ENCODE measurements around the gene OR7G3.

Gene OR7G3

DNA sequence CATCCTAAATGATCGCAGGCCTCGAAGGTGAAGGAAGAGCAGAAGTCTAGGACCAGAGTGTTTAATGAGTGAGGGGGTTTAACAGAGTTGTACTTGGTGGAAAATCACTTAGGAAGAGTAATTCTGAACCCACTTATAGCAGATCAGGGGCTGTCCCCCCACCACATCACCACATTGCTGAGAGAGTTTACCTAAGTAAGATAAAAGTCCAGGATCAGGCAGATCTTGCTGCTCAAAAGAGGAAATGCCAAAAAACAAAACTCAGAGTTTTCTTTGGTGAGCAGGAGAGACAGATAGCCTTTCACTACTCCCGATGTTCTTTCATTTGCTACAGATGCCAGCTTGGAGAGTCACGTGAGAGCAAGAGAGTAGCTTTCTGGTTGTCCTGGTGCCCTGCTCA lies 28.8 kb upstream of the OR7G3 start:
- Histone ChIP-seq H2BK12ac (ENCODE audit: low read length in 2 of 2) (no peak overlapping the region), H3K27me3 (ENCODE audit: control insufficient read depth in 1 of 2, insufficient read depth in 1 of 2, low read length in 2 of 2) (no peaks in the 10 kb centered on the region), H2BK120ac (ENCODE audit: low read depth, low read length) (no peak overlapping the region), H3K4me3 (ENCODE audit: insufficient read depth in 1 of 2, low read depth in 1 of 2, low read length in 2 of 2) (no peak overlapping the region), H3K18ac (ENCODE audit: low read depth in 1 of 2, low read length in 2 of 2) (no peak overlapping the region), H2BK15ac (ENCODE audit: low read depth, poor library complexity, severe bottlenecking) (no peak overlapping the region), H3K9me3 (ENCODE audit: control insufficient read depth, low read length) (peaks cover 94% of the 10 kb centered on the region), H3K14ac (ENCODE audit: low read length in 2 of 2) (no peak overlapping the region), H2BK5ac (ENCODE audit: low read depth, low read length, poor library complexity, severe bottlenecking) (no peak overlapping the region), H4K91ac (ENCODE audit: low read length) (no peak overlapping the region), H3K4me2 (ENCODE audit: low read length, poor library complexity, severe bottlenecking) (no peak overlapping the region), H3K79me1 (replicated peaks; ENCODE audit: low read length, poor library complexity, severe bottlenecking) (peaks cover 36% of the 10 kb centered on the region), H3K4ac (ENCODE audit: low read depth in 1 of 2, low read length in 2 of 2) (no peak overlapping the region), H3K27ac (ENCODE audit: low read length, poor library complexity, severe bottlenecking) (no peak overlapping the region), H4K8ac (ENCODE audit: low read length) (no peak overlapping the region), H3K9ac (ENCODE audit: low read length) (no peak overlapping the region), H3K4me1 (ENCODE audit: control insufficient read depth, insufficient read depth, low read depth, low read length) (no peaks in the 10 kb centered on the region), H3K23ac (ENCODE audit: low read length in 2 of 2) (no peak overlapping the region), H3K36me3 (ENCODE audit: control insufficient read depth in 1 of 2, insufficient read depth in 2 of 2, low read depth in 1 of 2, low read length in 2 of 2) (peaks cover 65 to 80% of the 10 kb centered on the region in 2 experiments), H2AK5ac (ENCODE audit: low read length, severe bottlenecking) (no peak overlapping the region), H2AFZ (ENCODE audit: low read depth, low read length) (no peak overlapping the region)
- no peak for DNase-seq
- WGBS: 100% methylated on average over 4 of the region's 4 CpGs

DNA sequence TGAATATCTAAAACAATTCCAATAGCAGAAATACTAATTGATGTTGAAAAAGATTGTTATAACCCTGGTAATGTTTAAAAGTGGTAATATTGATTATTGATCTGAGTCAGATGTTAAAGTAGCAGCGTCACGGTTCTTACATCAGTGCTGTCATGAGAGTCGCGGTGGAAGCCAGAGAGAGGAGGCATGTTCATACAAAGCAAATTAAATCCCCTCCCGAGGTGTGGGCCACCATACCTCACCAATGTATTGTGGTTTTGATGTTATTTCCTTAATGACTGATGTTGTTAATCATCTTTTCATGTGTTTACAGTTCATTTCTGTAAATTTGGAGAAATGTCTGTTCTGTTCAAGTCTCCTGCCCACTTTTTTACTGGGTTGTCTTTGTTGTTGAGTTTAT lies 24.6 kb upstream of the OR7G3 start:
- Histone ChIP-seq H4K8ac (ENCODE audit: low read length) (no peak overlapping the region), H2AK5ac (ENCODE audit: low read length, severe bottlenecking) (no peak overlapping the region), H3K4ac (ENCODE audit: low read depth in 1 of 2, low read length in 2 of 2) (no peak overlapping the region), H2BK120ac (ENCODE audit: low read depth, low read length) (no peak overlapping the region), H4K91ac (ENCODE audit: low read length) (no peak overlapping the region), H2BK12ac (ENCODE audit: low read length in 2 of 2) (no peak overlapping the region), H3K4me3 (ENCODE audit: insufficient read depth in 1 of 2, low read depth in 1 of 2, low read length in 2 of 2) (no peak overlapping the region), H2AFZ (ENCODE audit: low read depth, low read length) (no peak overlapping the region), H3K18ac (ENCODE audit: low read depth in 1 of 2, low read length in 2 of 2) (no peak overlapping the region), H3K14ac (ENCODE audit: low read length in 2 of 2) (no peak overlapping the region), H3K23ac (ENCODE audit: low read length in 2 of 2) (no peak overlapping the region), H3K36me3 (ENCODE audit: control insufficient read depth in 1 of 2, insufficient read depth in 2 of 2, low read depth in 1 of 2, low read length in 2 of 2) (peaks cover 54 to 64% of the 10 kb centered on the region in 2 experiments), H3K79me1 (replicated peaks; ENCODE audit: low read length, poor library complexity, severe bottlenecking) (peaks cover 15% of the 10 kb centered on the region), H3K9ac (ENCODE audit: low read length) (no peak overlapping the region), H3K27ac (ENCODE audit: low read length, poor library complexity, severe bottlenecking) (no peak overlapping the region), H3K4me1 (ENCODE audit: control insufficient read depth, insufficient read depth, low read depth, low read length) (no peaks in the 10 kb centered on the region), H3K4me2 (ENCODE audit: low read length, poor library complexity, severe bottlenecking) (no peak overlapping the region), H2BK5ac (ENCODE audit: low read depth, low read length, poor library complexity, severe bottlenecking) (no peak overlapping the region), H3K27me3 (ENCODE audit: control insufficient read depth in 1 of 2, insufficient read depth in 1 of 2, low read length in 2 of 2) (no peaks in the 10 kb centered on the region), H3K9me3 (ENCODE audit: control insufficient read depth, low read length) (peaks cover 84% of the 10 kb centered on the region), H2BK15ac (ENCODE audit: low read depth, poor library complexity, severe bottlenecking) (no peak overlapping the region)
- WGBS: 97% methylated on average over 4 of the region's 5 CpGs
- DNase-seq: no peak

DNA sequence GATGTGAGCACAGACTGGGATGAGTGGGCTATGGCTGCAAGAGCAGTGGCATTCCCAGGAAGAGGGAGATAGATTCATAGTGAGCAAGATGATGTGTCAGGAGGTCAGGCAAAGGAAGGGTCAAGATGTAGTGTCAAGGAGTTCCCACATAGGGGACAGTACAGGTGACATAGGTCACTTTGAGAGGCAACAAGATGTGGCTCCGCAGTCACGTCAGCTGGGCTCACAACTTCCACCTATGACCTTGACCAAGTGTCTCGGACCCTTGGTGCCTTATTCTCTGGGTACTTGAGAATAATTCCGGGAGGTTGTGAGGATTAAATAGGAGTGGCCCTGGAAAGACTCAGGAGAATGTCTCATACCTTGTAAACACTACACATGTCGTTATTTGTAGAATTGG lies 23.9 kb upstream of the OR7G3 start:
- no peak overlapping the region for H2AK5ac ChIP-seq (ENCODE audit: low read length, severe bottlenecking)
- no peak overlapping the region for H2BK5ac ChIP-seq (ENCODE audit: low read depth, low read length, poor library complexity, severe bottlenecking)
- H3K4me3 ChIP-seq (ENCODE audit: insufficient read depth in 1 of 2, low read depth in 1 of 2, low read length in 2 of 2): no peak overlapping the region
- no peak overlapping the region for H2BK12ac ChIP-seq (ENCODE audit: low read length in 2 of 2)
- no peak overlapping the region for H3K14ac ChIP-seq (ENCODE audit: low read length in 2 of 2)
- peaks cover 83% of the 10 kb centered on the region for H3K9me3 ChIP-seq (ENCODE audit: control insufficient read depth, low read length)
- no peak overlapping the region for H2AFZ ChIP-seq (ENCODE audit: low read depth, low read length)
- peaks cover 12% of the 10 kb centered on the region for H3K79me1 ChIP-seq (replicated peaks; ENCODE audit: low read length, poor library complexity, severe bottlenecking)
- no peak for DNase-seq
- no peak overlapping the region for H2BK15ac ChIP-seq (ENCODE audit: low read depth, poor library complexity, severe bottlenecking)
- no peak overlapping the region for H3K23ac ChIP-seq (ENCODE audit: low read length in 2 of 2)
- no peak overlapping the region for H3K18ac ChIP-seq (ENCODE audit: low read depth in 1 of 2, low read length in 2 of 2)
- no peak overlapping the region for H3K4ac ChIP-seq (ENCODE audit: low read depth in 1 of 2, low read length in 2 of 2)
- H4K91ac ChIP-seq (ENCODE audit: low read length): no peak overlapping the region
- no peak overlapping the region for H3K27ac ChIP-seq (ENCODE audit: low read length, poor library complexity, severe bottlenecking)
- WGBS: 94% methylated on average over 4 of the region's 5 CpGs
- no peaks in the 10 kb centered on the region for H3K27me3 ChIP-seq (ENCODE audit: control insufficient read depth in 1 of 2, insufficient read depth in 1 of 2, low read length in 2 of 2)
- no peak overlapping the region for H4K8ac ChIP-seq (ENCODE audit: low read length)
- H3K4me1 ChIP-seq (ENCODE audit: control insufficient read depth, insufficient read depth, low read depth, low read length): no peaks in the 10 kb centered on the region
- H3K4me2 ChIP-seq (ENCODE audit: low read length, poor library complexity, severe bottlenecking): no peak overlapping the region
- no peak overlapping the region for H2BK120ac ChIP-seq (ENCODE audit: low read depth, low read length)
- peaks cover 48 to 57% of the 10 kb centered on the region in 2 experiments for H3K36me3 ChIP-seq (ENCODE audit: control insufficient read depth in 1 of 2, insufficient read depth in 2 of 2, low read depth in 1 of 2, low read length in 2 of 2)
- no peak overlapping the region for H3K9ac ChIP-seq (ENCODE audit: low read length)

DNA sequence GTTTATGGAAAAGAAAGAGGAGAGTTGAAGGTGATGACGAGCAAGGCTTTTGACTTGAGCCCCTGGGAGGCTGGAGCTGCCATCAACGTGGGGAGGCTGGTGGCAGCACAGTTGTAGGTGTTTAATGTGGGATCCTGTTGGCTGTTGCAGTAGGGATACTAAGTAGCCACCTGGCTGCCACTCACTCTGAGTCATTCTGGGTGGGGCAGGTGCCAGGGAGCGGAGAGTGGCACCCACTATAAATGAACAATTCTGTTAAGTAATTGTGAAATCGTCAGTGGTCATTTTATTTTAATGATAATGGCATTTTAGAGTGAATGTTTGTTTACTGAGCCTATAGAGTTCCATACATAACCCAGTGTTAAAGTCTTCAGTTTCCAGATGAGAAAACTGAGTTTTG lies 23.2 kb upstream of the OR7G3 start:
- Histone ChIP-seq H3K27ac (ENCODE audit: low read length, poor library complexity, severe bottlenecking) (no peak overlapping the region), H3K4me3 (ENCODE audit: insufficient read depth in 1 of 2, low read depth in 1 of 2, low read length in 2 of 2) (no peak overlapping the region), H2BK12ac (ENCODE audit: low read length in 2 of 2) (no peak overlapping the region), H3K27me3 (ENCODE audit: control insufficient read depth in 1 of 2, insufficient read depth in 1 of 2, low read length in 2 of 2) (no peaks in the 10 kb centered on the region), H3K79me1 (replicated peaks; ENCODE audit: low read length, poor library complexity, severe bottlenecking) (peaks cover 9% of the 10 kb centered on the region), H2AK5ac (ENCODE audit: low read length, severe bottlenecking) (no peak overlapping the region), H3K4me1 (ENCODE audit: control insufficient read depth, insufficient read depth, low read depth, low read length) (no peaks in the 10 kb centered on the region), H3K23ac (ENCODE audit: low read length in 2 of 2) (no peak overlapping the region), H3K36me3 (ENCODE audit: control insufficient read depth in 1 of 2, insufficient read depth in 2 of 2, low read depth in 1 of 2, low read length in 2 of 2) (peaks cover 44 to 54% of the 10 kb centered on the region in 2 experiments), H3K9ac (ENCODE audit: low read length) (no peak overlapping the region), H3K4me2 (ENCODE audit: low read length, poor library complexity, severe bottlenecking) (no peak overlapping the region), H3K4ac (ENCODE audit: low read depth in 1 of 2, low read length in 2 of 2) (no peak overlapping the region), H4K91ac (ENCODE audit: low read length) (no peak overlapping the region), H3K18ac (ENCODE audit: low read depth in 1 of 2, low read length in 2 of 2) (no peak overlapping the region), H3K14ac (ENCODE audit: low read length in 2 of 2) (no peak overlapping the region), H2BK5ac (ENCODE audit: low read depth, low read length, poor library complexity, severe bottlenecking) (no peak overlapping the region), H2BK120ac (ENCODE audit: low read depth, low read length) (no peak overlapping the region), H4K8ac (ENCODE audit: low read length) (no peak overlapping the region), H3K9me3 (ENCODE audit: control insufficient read depth, low read length) (peaks cover 83% of the 10 kb centered on the region), H2BK15ac (ENCODE audit: low read depth, poor library complexity, severe bottlenecking) (no peak overlapping the region), H2AFZ (ENCODE audit: low read depth, low read length) (no peak overlapping the region)
- WGBS: 95% methylated on average over 4 of the region's 4 CpGs
- no peak for DNase-seq

Measured in mesenchymal stem cell (in vitro differentiated cells and primary cell).